K562 (cell line): ENCODE results near the gene TMC8. TPM values are rescaled to one million over a fixed set of nuclear protein-coding genes. Genes with fewer than 3 reads are reported as not detected.

Experiments used
- BRD4 ChIP-seq: fragments of 200-600 bp; sonication (generic); IDR thresholded peaks from 2 replicates; pipeline ENCODE4 v1.6.1; 2017; ENCODE audit warnings: inconsistent platforms
- LCOR ChIP-seq: sonication (generic); formaldehyde crosslinking; IDR thresholded peaks from 2 replicates; pipeline ENCODE4 v1.8.0; 2022; ENCODE audit warnings: mild to moderate bottlenecking, missing genetic modification reagents
- MAFG ChIP-seq: fragments of 450-650 bp; conservative IDR thresholded peaks from 2 replicates; pipeline ENCODE4 v1.6.1; 2016; ENCODE audit warnings: missing genetic modification characterization, missing compliant biosample characterization
- NUFIP1 ChIP-seq: fragments of 450-650 bp; IDR thresholded peaks from 2 replicates; pipeline ENCODE4 v1.6.1; 2018; ENCODE audit not compliant: partially characterized antibody
- PTRF ChIP-seq: fragments of 450-650 bp; IDR thresholded peaks from 2 replicates; pipeline ENCODE4 v1.6.1; 2016; ENCODE audit warnings: mild to moderate bottlenecking, missing genetic modification characterization, missing compliant biosample characterization
- RERE ChIP-seq: sonication (generic); formaldehyde crosslinking; IDR thresholded peaks from 2 replicates; pipeline ENCODE4 v1.8.0; 2023; ENCODE audit warnings: missing genetic modification reagents, mild to moderate bottlenecking, borderline replicate concordance
- SAFB2 ChIP-seq: fragments of 200-400 bp; formaldehyde crosslinking; IDR thresholded peaks from 2 replicates; pipeline ENCODE4 v1.6.1; 2018; ENCODE audit warnings: borderline replicate concordance, low read length, low read depth, moderate library complexity; ENCODE audit not compliant: severe bottlenecking
- TAF9B ChIP-seq: fragments of 450-650 bp; IDR thresholded peaks from 2 replicates; pipeline ENCODE4 v1.6.1; 2018; ENCODE audit warnings: mild to moderate bottlenecking; ENCODE audit not compliant: partially characterized antibody
- TEAD1 ChIP-seq, 2 experiments: fragments of 450-650 bp in 1 of 2; sonication (generic) in 1 of 2; formaldehyde crosslinking; IDR thresholded peaks; 2 replicates each; pipeline versions ENCODE4 v1.4.0 to v1.8.0; 2020 to 2022; ENCODE audit warnings: mild to moderate bottlenecking in 2 of 2, missing genetic modification reagents in 1 of 2
- ZNF224 ChIP-seq: sonication (generic); formaldehyde crosslinking; IDR thresholded peaks from 2 replicates; pipeline ENCODE4 v1.8.0; 2022; ENCODE audit warnings: mild to moderate bottlenecking, missing genetic modification reagents
- ZNF41 ChIP-seq: fragments of 250-450 bp; sonication (Bioruptor Pico); conservative IDR thresholded peaks from 2 replicates; pipeline ENCODE4 v1.4.0; 2020; ENCODE audit warnings: mild to moderate bottlenecking
- ZNF561 ChIP-seq: fragments of 450-650 bp; formaldehyde crosslinking; conservative IDR thresholded peaks from 2 replicates; pipeline ENCODE4 v1.4.0; 2020; ENCODE audit warnings: mild to moderate bottlenecking, moderate library complexity
- ZNF695 ChIP-seq: fragments of 450-650 bp; formaldehyde crosslinking; IDR thresholded peaks from 2 replicates; pipeline ENCODE4 v1.4.0; 2020; ENCODE audit warnings: mild to moderate bottlenecking, moderate library complexity
- polyA plus RNA-seq, 8 experiments: library from polyadenylated mRNA; depleted of rRNA in 4 of 8; stranded (reverse) in 5 of 8; unstranded in 3 of 8; fragments of >200 nt; fragmentation: Nextera tagmentation in 2 of 8; fragmentation: Illumina TruSeq in 1 of 8; extraction: Ambion mirVana in 2 of 8; extraction: Trizol in 1 of 8; gene quantifications; 2 replicates each; pipeline versions ENCODE4 v1.2.1 to v1.2.3, GENCODE V29; 2011 to 2014; ENCODE audit warnings: inconsistent platforms in 1 of 8, missing spikeins in 1 of 8
- total RNA-seq, 7 experiments: library from RNA; depleted of rRNA in 6 of 7; stranded (reverse); fragments of >200 nt in 6 of 7; fragmentation: Illumina TruSeq in 2 of 7; extraction: Trizol in 2 of 7; gene quantifications; 2 replicates each; pipeline versions ENCODE4 v1.2.1 to v1.2.3, GENCODE V29; 2011 to 2021; ENCODE audit warnings: low replicate concordance in 1 of 7

The TMC8 gene
- total and polyA plus RNA-seq, 9 of the 15 experiments (the other 6 are each of a cell fraction or from before 2014, with no cell fraction given), result 0.13 to 10.9 (median 2.8) TPM

GRCh38 chr17:78146881-78147280 is 16.3 kb downstream of the TMC8 start (continued):
- TF ChIP-seq MAFG, result no peak
- TF ChIP-seq LCOR (CRISPR knock-in tag), result no peak
- TF ChIP-seq ZNF561 (CRISPR knock-in tag), result no peak
- no peak for TF ChIP-seq NUFIP1
- TF ChIP-seq PTRF (tag), result no peak
- no peak for TF ChIP-seq ZNF695 (CRISPR knock-in tag)
- no peak for TF ChIP-seq BRD4
- 0 out of 4 replicates have a peak, but pooled peaks of 1 of the 2 experiments have one; percentile 2 for TF ChIP-seq TEAD1 (CRISPR knock-in tag; IDR thresholded peaks at IDR 0.05)
- no peak for TF ChIP-seq TAF9B
- TF ChIP-seq ZNF41, result no peak
- no peak for TF ChIP-seq RERE (CRISPR knock-in tag)
- TF ChIP-seq ZNF224 (CRISPR knock-in tag), result no peak
- no peak for TF ChIP-seq SAFB2
